ENCODE data around the gene CCBE1.

DNA sequence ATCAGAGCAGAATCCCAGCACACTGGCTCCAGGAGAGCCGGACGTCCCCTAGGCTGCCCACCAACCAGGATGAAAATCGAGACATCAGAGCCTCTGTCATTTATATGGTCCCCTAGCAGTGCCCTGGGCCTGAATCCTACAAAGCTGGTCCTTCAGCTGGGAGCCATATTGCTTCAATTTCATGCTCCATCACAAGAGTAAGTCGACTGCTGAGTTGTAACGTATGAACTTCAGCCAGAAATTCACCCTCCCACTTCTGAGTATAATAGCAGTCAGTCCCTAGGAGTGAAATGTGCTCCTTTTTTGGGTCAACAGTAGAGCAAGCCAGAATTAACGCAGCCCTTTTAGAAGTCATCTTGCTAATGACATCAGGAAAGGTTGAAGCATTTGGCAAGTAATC, 126.4 kb downstream of the CCBE1 start:
- no peak for TF ChIP-seq POLR2A (IDR thresholded peaks at IDR 0.05)
- TF ChIP-seq, protein P1, sequence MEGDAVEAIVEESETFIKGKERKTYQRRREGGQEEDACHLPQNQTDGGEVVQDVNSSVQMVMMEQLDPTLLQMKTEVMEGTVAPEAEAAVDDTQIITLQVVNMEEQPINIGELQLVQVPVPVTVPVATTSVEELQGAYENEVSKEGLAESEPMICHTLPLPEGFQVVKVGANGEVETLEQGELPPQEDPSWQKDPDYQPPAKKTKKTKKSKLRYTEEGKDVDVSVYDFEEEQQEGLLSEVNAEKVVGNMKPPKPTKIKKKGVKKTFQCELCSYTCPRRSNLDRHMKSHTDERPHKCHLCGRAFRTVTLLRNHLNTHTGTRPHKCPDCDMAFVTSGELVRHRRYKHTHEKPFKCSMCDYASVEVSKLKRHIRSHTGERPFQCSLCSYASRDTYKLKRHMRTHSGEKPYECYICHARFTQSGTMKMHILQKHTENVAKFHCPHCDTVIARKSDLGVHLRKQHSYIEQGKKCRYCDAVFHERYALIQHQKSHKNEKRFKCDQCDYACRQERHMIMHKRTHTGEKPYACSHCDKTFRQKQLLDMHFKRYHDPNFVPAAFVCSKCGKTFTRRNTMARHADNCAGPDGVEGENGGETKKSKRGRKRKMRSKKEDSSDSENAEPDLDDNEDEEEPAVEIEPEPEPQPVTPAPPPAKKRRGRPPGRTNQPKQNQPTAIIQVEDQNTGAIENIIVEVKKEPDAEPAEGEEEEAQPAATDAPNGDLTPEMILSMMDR (IDR thresholded peaks at IDR 0.05), result no peak

All from adrenal gland (tissue), 5 donors.